Nephron (organoid): ENCODE data around the gene RNF144B.
A peak's percentile ranks its signal among the peaks of the same experiment; 100 is the strongest.

Experiments used
- H3K27ac Mint-ChIP-seq, 3 experiments: 2 replicates each; pipeline ENCODE4 v1.8.0; 2020; ENCODE audit warnings: mixed read lengths in 3 of 3, mild to moderate bottlenecking in 2 of 3, moderate library complexity in 1 of 3
- H3K27me3 Mint-ChIP-seq: 2 replicates; pipeline ENCODE4 v1.8.0; 2021; ENCODE audit warnings: low read depth, mild to moderate bottlenecking, moderate library complexity, mixed read lengths
- H3K36me3 Mint-ChIP-seq: 2 replicates; pipeline ENCODE4 v1.8.0; 2020; ENCODE audit warnings: low read depth, mixed read lengths
- H3K4me1 Mint-ChIP-seq: 2 replicates; pipeline ENCODE4 v1.8.0; 2020; ENCODE audit warnings: mixed read lengths
- H3K4me3 Mint-ChIP-seq, 3 experiments: 2 replicates each; pipeline ENCODE4 v1.8.0; 2020; ENCODE audit warnings: mild to moderate bottlenecking in 3 of 3, mixed read lengths in 3 of 3, moderate library complexity in 2 of 3
- H3K9me3 Mint-ChIP-seq: 2 replicates; pipeline ENCODE4 v1.8.0; 2020; ENCODE audit warnings: mixed read lengths
- CTCF ChIP-seq, 3 experiments: fragments of 200-600 bp; sonication (generic); IDR thresholded peaks; one replicate each; pipeline ENCODE4 v1.5.0; 2021; ENCODE audit warnings: antibody characterized with exemption in 3 of 3; ENCODE audit not compliant: unreplicated experiment in 3 of 3

RNF144B gene

DNA sequence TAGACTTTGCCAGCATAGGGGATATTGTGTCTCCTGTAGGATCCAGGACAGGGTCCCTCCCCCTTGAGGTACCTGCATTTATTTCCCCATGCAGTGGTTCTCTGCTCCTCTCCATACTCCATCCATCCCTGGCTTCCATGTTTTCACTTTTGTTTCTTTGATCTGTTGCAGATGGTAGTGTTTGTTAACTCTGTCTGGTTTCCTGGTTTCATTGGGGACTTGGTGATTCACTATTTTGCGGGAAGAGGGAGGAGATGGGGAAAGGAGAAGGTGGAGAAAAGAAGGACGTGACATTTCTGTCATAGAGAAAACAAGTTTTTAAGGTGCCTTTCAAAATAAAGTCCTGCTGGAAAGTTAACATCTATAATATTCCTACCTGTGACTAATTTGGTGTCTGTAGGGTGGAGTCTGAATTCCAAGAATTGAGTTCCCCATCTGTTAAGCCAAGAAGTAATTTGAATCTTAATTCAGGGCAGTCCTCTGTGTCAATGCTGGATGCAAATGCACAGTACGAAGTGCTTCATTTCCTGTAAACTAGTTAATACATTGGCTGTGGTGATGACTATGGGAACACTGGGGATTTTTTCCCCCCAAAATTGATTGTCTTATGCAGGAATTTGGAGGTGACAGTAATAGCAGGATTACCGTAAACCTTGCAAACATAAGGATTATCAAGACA lies 6.9 kb upstream of the RNF144B start:
- Mint-ChIP-seq H3K27ac (no peak overlapping the region), H3K9me3 (no peaks in the 10 kb centered on the region), H3K36me3 (no peaks in the 10 kb centered on the region), H3K4me3 (no peak overlapping the region), H3K27me3 (peaks cover 18% of the 10 kb centered on the region), H3K4me1 (no peaks in the 10 kb centered on the region)
- no peak for TF ChIP-seq CTCF (IDR thresholded peaks at IDR 0.05; ENCODE audit: unreplicated experiment in 3 of 3)

DNA sequence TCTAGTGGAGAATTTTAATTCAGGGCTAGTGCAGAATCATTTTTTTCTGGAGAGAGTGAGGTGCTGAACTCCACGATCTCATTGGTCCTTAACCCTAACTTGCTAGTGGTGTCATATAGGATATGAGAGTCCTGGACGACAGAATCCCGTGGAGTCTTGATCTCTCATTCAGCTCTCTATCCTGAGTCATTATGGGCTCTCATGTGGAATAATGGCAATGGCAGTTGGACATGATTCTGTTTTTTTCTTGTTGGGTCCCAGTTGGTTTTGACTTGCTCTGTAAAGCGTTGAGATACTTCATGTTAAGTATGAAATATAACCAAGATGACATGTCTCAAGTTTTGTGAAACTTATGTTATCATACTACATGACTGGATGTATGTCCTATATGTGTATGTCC lies 6.3 kb upstream of the RNF144B start:
- Mint-ChIP-seq H3K9me3 (no peaks in the 10 kb centered on the region), H3K36me3 (no peaks in the 10 kb centered on the region), H3K4me3 (no peak overlapping the region), H3K27ac (no peak overlapping the region), H3K4me1 (no peaks in the 10 kb centered on the region), H3K27me3 (peaks cover 18% of the 10 kb centered on the region)
- no peak for TF ChIP-seq CTCF (IDR thresholded peaks at IDR 0.05; ENCODE audit: unreplicated experiment in 3 of 3)

- Mint-ChIP-seq H3K4me3 (no peak overlapping the region), H3K36me3 (no peaks in the 10 kb centered on the region)
- no peak for TF ChIP-seq CTCF (IDR thresholded peaks at IDR 0.05; ENCODE audit: unreplicated experiment in 3 of 3)
These were observed 3.7 kb upstream of the RNF144B start for GRCh38 chr6:18383441-18383840.

DNA sequence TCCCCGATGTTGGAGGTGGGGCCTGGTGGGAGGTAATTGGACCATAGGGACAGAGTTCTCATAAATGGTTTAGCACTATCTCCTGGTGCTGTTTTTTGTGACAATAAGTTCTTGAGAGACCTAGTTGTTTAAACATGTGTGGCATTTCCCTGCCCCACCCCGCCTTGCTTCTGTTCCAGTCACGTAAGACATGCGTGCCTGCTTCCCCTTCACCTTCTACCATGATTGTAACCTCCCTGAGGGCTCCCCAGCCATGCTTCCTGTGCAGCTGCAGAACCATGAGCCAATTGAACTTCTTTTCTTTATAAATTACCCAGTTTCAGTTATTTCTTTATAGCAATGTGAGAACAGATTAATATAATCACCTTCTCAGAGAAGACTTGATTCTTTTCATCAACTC lies 2.5 kb upstream of the RNF144B start:
- no peak for TF ChIP-seq CTCF (IDR thresholded peaks at IDR 0.05; ENCODE audit: unreplicated experiment in 3 of 3)
- H3K4me3 Mint-ChIP-seq = no peak overlapping the region
- H3K27me3 Mint-ChIP-seq = peaks cover 34% of the 10 kb centered on the region
- no peaks in the 10 kb centered on the region for H3K36me3 Mint-ChIP-seq
- H3K27ac Mint-ChIP-seq = no peak overlapping the region
- peaks cover 20% of the 10 kb centered on the region for H3K4me1 Mint-ChIP-seq
- no peaks in the 10 kb centered on the region for H3K9me3 Mint-ChIP-seq

More at GRCh38 chr6:18383441-18383840, 3.7 kb upstream of the RNF144B start:
- no peak overlapping the region for H3K27ac Mint-ChIP-seq
- peaks cover 19% of the 10 kb centered on the region for H3K4me1 Mint-ChIP-seq
- H3K27me3 Mint-ChIP-seq = peaks cover 37% of the 10 kb centered on the region
- H3K9me3 Mint-ChIP-seq = no peaks in the 10 kb centered on the region

GRCh38 chr6:18386298-18386976 lies 713 bp upstream of the RNF144B start:
- TF ChIP-seq CTCF (IDR thresholded peaks at IDR 0.05; ENCODE audit: unreplicated experiment in 3 of 3) = no peak
- H3K36me3 Mint-ChIP-seq = no peaks in the 10 kb centered on the region
- H3K4me3 Mint-ChIP-seq = peak overlapping the region; percentile 83 to 88 (median 86)
- peak overlapping the region in 2 of 3 experiments; percentile 59 to 74 for H3K27ac Mint-ChIP-seq
- H3K9me3 Mint-ChIP-seq = no peaks in the 10 kb centered on the region
- peaks cover 20% of the 10 kb centered on the region for H3K4me1 Mint-ChIP-seq
- peaks cover 31% of the 10 kb centered on the region for H3K27me3 Mint-ChIP-seq
